Measurements from ENCODE around the gene BBS9. TPM values are rescaled to one million over a fixed set of nuclear protein-coding genes. Genes with fewer than 3 reads are reported as not detected.

BBS9 gene
- total RNA-seq, 1 donor, result 33.3 TPM

- H3K9me3 ChIP-seq (ENCODE audit: low read depth, low read length), result no peaks in the 10 kb centered on the region
- no peak overlapping the region for H2AFZ ChIP-seq (ENCODE audit: low read length)
- no peak overlapping the region for H3K4me3 ChIP-seq (ENCODE audit: insufficient read depth, low read length)
- H3K27me3 ChIP-seq (ENCODE audit: insufficient read depth, low read length), result no peaks in the 10 kb centered on the region
- H4K20me1 ChIP-seq (ENCODE audit: insufficient read depth, low read length), result no peaks in the 10 kb centered on the region
- H3K27ac ChIP-seq (ENCODE audit: low read depth, low read length), result no peak overlapping the region
- no peaks in the 10 kb centered on the region for H3K36me3 ChIP-seq (ENCODE audit: insufficient read depth, low read length)
- TF ChIP-seq CTCF (IDR thresholded peaks at IDR 0.05; ENCODE audit: extremely low read depth, low read depth, low read length), result no peak
- DNase-seq (ENCODE audit: insufficient read length, low spot score, missing footprints), result no peak
- H3K4me2 ChIP-seq (ENCODE audit: insufficient read depth, low read length), result peak overlapping the region; percentile 4
- H3K79me2 ChIP-seq (ENCODE audit: insufficient read depth, low read length), result no peaks in the 10 kb centered on the region
- peaks cover 37% of the 10 kb centered on the region for H3K4me1 ChIP-seq (ENCODE audit: insufficient read depth, low read length)
These were observed 27.9 kb downstream of the BBS9 start for GRCh38 chr7:33157311-33157710.

- no peaks in the 10 kb centered on the region for H4K20me1 ChIP-seq (ENCODE audit: insufficient read depth, low read length)
- no peaks in the 10 kb centered on the region for H3K79me2 ChIP-seq (ENCODE audit: insufficient read depth, low read length)
- no peak overlapping the region for H3K4me2 ChIP-seq (ENCODE audit: insufficient read depth, low read length)
- no peak overlapping the region for H2AFZ ChIP-seq (ENCODE audit: low read length)
- H3K4me1 ChIP-seq (ENCODE audit: insufficient read depth, low read length), result peaks cover 37% of the 10 kb centered on the region
- no peak overlapping the region for H3K27ac ChIP-seq (ENCODE audit: low read depth, low read length)
- H3K27me3 ChIP-seq (ENCODE audit: insufficient read depth, low read length), result no peaks in the 10 kb centered on the region
- no peak overlapping the region for H3K4me3 ChIP-seq (ENCODE audit: insufficient read depth, low read length)
- no peak for TF ChIP-seq CTCF (IDR thresholded peaks at IDR 0.05; ENCODE audit: extremely low read depth, low read depth, low read length)
- H3K36me3 ChIP-seq (ENCODE audit: insufficient read depth, low read length), result no peaks in the 10 kb centered on the region
- H3K9me3 ChIP-seq (ENCODE audit: low read depth, low read length), result no peaks in the 10 kb centered on the region
- DNase-seq (ENCODE audit: insufficient read length, low spot score, missing footprints), result no peak
These were observed 28.4 kb downstream of the BBS9 start for GRCh38 chr7:33157781-33158180.

- H3K27me3 ChIP-seq (ENCODE audit: insufficient read depth, low read length), result no peaks in the 10 kb centered on the region
- H3K27ac ChIP-seq (ENCODE audit: low read depth, low read length), result no peak overlapping the region
- TF ChIP-seq CTCF (IDR thresholded peaks at IDR 0.05; ENCODE audit: extremely low read depth, low read depth, low read length), result no peak
- no peaks in the 10 kb centered on the region for H3K4me1 ChIP-seq (ENCODE audit: insufficient read depth, low read length)
- H2AFZ ChIP-seq (ENCODE audit: low read length), result no peak overlapping the region
- H3K79me2 ChIP-seq (ENCODE audit: insufficient read depth, low read length), result no peaks in the 10 kb centered on the region
- H3K4me2 ChIP-seq (ENCODE audit: insufficient read depth, low read length), result no peak overlapping the region
- H4K20me1 ChIP-seq (ENCODE audit: insufficient read depth, low read length), result no peaks in the 10 kb centered on the region
- peaks cover 5% of the 10 kb centered on the region for H3K36me3 ChIP-seq (ENCODE audit: insufficient read depth, low read length)
- H3K9me3 ChIP-seq (ENCODE audit: low read depth, low read length), result peaks cover 3% of the 10 kb centered on the region
- DNase-seq (ENCODE audit: insufficient read length, low spot score, missing footprints), result no peak
- H3K4me3 ChIP-seq (ENCODE audit: insufficient read depth, low read length), result no peak overlapping the region
These were observed 48.5 kb downstream of the BBS9 start for GRCh38 chr7:33177876-33178275.

GRCh38 chr7:33179519-33179918, 50.2 kb downstream of the BBS9 start:
- no peak overlapping the region for H3K27ac ChIP-seq (ENCODE audit: low read depth, low read length)
- H4K20me1 ChIP-seq (ENCODE audit: insufficient read depth, low read length), result no peaks in the 10 kb centered on the region
- H3K4me1 ChIP-seq (ENCODE audit: insufficient read depth, low read length), result no peaks in the 10 kb centered on the region
- no peak for TF ChIP-seq CTCF (IDR thresholded peaks at IDR 0.05; ENCODE audit: extremely low read depth, low read depth, low read length)
- peaks cover 3% of the 10 kb centered on the region for H3K9me3 ChIP-seq (ENCODE audit: low read depth, low read length)
- DNase-seq (ENCODE audit: insufficient read length, low spot score, missing footprints), result no peak
- H3K4me3 ChIP-seq (ENCODE audit: insufficient read depth, low read length), result no peak overlapping the region
- H3K79me2 ChIP-seq (ENCODE audit: insufficient read depth, low read length), result no peaks in the 10 kb centered on the region
- no peak overlapping the region for H2AFZ ChIP-seq (ENCODE audit: low read length)
- no peaks in the 10 kb centered on the region for H3K27me3 ChIP-seq (ENCODE audit: insufficient read depth, low read length)
- H3K4me2 ChIP-seq (ENCODE audit: insufficient read depth, low read length), result no peak overlapping the region
- H3K36me3 ChIP-seq (ENCODE audit: insufficient read depth, low read length), result peaks cover 5% of the 10 kb centered on the region
